ENCODE data around the gene PPIAL4G.
"Not testable (repeated sequence)": the region's sequence is repeated elsewhere in the genome, so short reads cannot be mapped to it uniquely, and the experiment has no call there.

Gene PPIAL4G

DNA sequence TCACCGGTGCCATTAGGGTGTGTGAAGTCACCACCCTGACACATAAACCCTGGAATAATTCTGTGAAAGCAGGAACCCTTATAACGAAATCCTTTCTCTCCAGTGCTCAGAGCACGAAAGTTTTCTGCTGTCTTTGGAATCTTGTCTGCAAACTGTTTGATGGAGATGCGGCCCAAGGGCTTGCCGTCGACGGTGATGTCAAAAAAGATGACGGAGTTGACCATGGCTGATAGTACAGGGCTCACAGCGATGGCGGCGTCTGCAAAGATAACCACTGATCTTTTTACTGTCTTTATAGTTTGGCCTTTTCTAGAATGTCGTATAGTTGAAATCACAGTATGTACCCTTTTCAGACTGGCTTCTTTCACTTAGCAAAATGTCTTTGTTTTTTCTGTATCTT is at the start of gene PPIAL4G:
PPIAL4G (minus strand) TSS at position 274 of the 400 bp plus-strand sequence; CDS start at position 224, 50 bp downstream.
- H3K4me1 ChIP-seq (ENCODE audit: control insufficient read depth, insufficient read depth, low read length); H3K9ac ChIP-seq (ENCODE audit: low read length); H3K27me3 ChIP-seq (ENCODE audit: control insufficient read depth, insufficient read depth, low read length); H3K36me3 ChIP-seq (ENCODE audit: control insufficient read depth, insufficient read depth, low read length); H3K9me3 ChIP-seq (ENCODE audit: control insufficient read depth, low read length); H3K4me3 ChIP-seq (ENCODE audit: low read length): not testable (repeated sequence)

DNA sequence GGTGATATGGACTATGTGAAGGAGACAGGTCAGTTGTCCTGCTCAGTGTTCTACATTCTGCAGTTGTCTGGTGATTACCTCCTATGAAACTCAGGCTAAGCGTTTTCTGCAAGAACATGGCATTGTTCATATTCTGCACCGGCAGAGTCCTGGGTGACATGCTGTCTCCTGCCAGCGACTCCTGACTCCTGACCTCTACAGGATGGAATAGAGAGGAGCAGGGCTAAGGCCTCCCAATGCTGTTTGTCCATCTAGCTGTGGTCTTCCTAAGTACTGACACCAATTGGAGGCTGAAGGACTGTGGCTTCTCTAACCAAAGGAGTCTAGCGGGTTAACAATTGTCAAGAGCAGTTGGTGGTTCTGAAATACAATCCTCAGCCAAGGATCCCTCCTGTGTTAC is 49.1 kb upstream of the PPIAL4G start:
- not testable (repeated sequence) for H3K9ac ChIP-seq (ENCODE audit: low read length); H3K4me1 ChIP-seq (ENCODE audit: control insufficient read depth, insufficient read depth, low read length); H3K36me3 ChIP-seq (ENCODE audit: control insufficient read depth, insufficient read depth, low read length); H3K27me3 ChIP-seq (ENCODE audit: control insufficient read depth, insufficient read depth, low read length); H3K4me3 ChIP-seq (ENCODE audit: low read length); H3K9me3 ChIP-seq (ENCODE audit: control insufficient read depth, low read length)

DNA sequence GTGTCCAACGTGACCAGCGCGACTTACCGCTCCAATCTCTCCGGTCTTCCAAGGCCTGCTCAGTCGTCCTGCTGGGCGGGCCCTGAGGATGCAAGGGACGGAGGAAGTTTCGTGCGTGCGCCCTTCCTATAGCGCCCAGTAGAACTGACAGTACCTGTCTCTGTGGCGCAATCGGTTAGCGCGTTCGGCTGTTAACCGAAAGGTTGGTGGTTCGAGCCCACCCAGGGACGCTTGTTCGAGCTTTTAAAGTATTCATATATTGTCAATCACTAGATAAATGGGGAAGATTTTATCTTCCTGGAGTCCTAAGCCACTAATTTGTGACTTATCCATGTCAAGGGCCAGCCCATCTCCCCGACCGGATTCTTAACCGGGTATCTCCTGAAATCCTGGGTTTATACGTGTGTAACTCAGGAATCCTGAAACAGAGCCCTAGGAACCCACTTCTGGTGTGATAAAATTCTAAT is 46.0 kb upstream of the PPIAL4G start:
- H3K4me3 ChIP-seq (ENCODE audit: low read length); H3K36me3 ChIP-seq (ENCODE audit: control insufficient read depth, insufficient read depth, low read length); H3K27me3 ChIP-seq (ENCODE audit: control insufficient read depth, insufficient read depth, low read length); H3K9ac ChIP-seq (ENCODE audit: low read length); H3K4me1 ChIP-seq (ENCODE audit: control insufficient read depth, insufficient read depth, low read length); H3K9me3 ChIP-seq (ENCODE audit: control insufficient read depth, low read length): not testable (repeated sequence)

DNA sequence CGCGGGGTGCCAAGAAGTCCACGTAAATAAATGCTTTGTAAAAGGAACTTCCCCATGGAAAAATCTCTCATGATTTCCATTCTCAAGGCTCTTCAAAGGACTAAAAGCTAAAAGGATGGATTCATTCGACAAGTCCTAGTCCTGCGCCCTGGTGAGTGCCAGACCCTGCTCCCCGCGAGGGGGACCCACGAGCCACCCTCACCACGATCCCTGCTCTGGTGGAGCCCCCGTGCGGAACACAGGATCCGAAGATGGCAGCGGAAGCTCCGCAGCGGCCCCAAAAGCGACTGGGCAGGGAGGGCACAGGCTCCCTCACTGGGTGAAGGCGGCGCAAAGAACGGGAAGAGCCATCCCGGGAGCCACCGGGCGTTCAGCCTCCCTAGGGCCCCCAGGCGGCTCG is 45.5 kb upstream of the PPIAL4G start:
- not testable (repeated sequence) for H3K4me1 ChIP-seq (ENCODE audit: control insufficient read depth, insufficient read depth, low read length); H3K27me3 ChIP-seq (ENCODE audit: control insufficient read depth, insufficient read depth, low read length); H3K9ac ChIP-seq (ENCODE audit: low read length); H3K4me3 ChIP-seq (ENCODE audit: low read length); H3K36me3 ChIP-seq (ENCODE audit: control insufficient read depth, insufficient read depth, low read length); H3K9me3 ChIP-seq (ENCODE audit: control insufficient read depth, low read length)

DNA sequence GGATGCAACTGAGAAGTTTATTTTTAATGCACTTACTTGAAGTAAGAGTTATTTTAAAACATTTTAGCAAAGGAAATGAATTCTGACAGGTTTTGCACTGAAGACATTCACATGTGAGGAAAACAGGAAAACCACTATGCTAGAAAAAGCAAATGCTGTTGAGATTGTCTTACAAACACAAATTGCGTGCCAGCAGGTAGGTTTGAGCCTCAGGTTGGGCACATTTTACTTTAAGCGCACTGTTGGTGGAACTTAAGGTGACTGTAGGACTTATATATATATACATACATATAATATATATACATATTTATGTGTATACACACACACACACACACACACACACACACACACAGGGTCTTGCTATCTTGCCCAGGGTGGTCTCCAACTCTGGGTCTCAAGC is 43.5 kb upstream of the PPIAL4G start:
- not testable (repeated sequence) for H3K4me3 ChIP-seq (ENCODE audit: low read length); H3K9me3 ChIP-seq (ENCODE audit: control insufficient read depth, low read length); H3K4me1 ChIP-seq (ENCODE audit: control insufficient read depth, insufficient read depth, low read length); H3K9ac ChIP-seq (ENCODE audit: low read length); H3K36me3 ChIP-seq (ENCODE audit: control insufficient read depth, insufficient read depth, low read length); H3K27me3 ChIP-seq (ENCODE audit: control insufficient read depth, insufficient read depth, low read length)

DNA sequence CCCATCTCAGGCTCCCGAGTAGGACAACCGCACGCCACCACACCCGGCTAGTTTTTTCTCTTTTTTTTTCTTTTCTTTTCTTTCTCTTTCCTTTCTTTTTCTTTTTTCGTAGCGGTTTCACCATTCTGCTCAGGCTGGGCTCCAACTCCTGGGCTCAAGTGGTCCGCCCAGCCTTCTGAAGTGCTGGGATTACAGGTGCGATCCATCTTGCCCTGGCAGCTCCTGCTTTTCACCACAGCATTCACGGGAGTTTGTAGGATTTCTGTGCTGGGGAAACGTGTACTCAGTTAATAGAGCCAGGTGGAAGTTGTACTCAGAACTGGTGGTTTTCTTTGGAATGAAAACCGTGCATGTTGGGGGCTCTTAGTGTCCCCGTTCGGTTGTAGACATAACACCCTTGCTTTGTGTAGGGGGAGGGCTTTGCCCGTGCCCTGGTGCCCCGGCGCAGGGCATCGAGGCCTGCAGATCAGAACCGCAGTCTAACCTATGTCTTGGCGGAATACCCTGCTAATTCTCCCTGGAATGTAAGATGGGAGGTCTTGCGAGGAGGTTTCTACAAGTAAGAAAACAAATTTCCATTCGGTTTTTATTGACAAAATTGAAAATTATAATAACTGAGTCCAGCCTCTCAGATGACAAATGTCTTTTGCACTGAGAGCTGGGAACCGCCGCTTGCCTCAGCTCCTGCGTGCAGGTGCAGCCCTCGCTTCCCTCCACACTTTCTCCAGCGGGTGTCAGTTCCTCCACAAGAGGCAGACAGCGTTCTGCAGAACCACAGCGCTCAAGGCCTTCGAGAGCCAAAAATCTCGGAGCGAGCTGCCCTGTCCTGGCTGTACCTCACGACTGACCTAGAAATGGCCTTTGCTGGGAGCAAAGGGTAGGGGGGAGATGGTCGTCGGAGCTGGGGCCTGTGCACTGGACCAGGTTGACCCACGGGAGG is 40.4 kb upstream of the PPIAL4G start:
- not testable (repeated sequence) for H3K36me3 ChIP-seq (ENCODE audit: control insufficient read depth, insufficient read depth, low read length); H3K9ac ChIP-seq (ENCODE audit: low read length); H3K4me1 ChIP-seq (ENCODE audit: control insufficient read depth, insufficient read depth, low read length); H3K27me3 ChIP-seq (ENCODE audit: control insufficient read depth, insufficient read depth, low read length); H3K9me3 ChIP-seq (ENCODE audit: control insufficient read depth, low read length); H3K4me3 ChIP-seq (ENCODE audit: low read length)

DNA sequence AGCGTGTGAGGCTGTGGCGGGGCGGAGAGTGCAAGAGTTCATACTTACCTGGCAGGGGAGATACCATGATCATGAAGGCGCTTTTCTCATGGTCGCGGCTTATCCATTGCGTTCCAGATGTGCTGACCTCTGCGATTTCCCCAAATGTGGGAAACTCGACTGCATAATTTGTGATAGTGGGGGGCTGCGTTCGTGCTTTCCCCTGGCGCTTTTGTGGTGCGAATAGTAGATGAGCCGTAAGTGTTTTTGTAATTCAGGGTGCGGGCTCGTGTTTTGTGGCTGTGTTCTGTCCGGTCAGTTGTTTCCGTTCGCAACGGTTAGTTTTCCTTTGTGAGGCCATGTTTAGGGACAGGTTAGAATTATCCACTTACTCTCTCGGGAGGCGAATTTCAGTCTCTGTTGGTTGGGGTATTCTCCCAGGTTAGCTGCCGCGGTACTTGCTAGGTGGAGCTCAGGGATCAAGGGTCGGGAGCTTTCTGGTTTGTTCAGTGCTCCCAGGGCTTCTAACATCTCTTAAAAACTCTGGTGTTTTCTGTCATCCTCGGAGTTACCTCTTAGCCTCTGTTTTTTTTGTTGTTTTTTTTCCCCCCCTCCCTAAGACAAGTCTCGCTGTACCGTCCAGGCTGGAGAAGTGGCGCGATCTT is 39.6 kb upstream of the PPIAL4G start:
- peak overlapping the region; percentile 41 for H3K4me3 ChIP-seq (ENCODE audit: low read length)
- not testable (repeated sequence) for H3K36me3 ChIP-seq (ENCODE audit: control insufficient read depth, insufficient read depth, low read length); H3K4me1 ChIP-seq (ENCODE audit: control insufficient read depth, insufficient read depth, low read length); H3K27me3 ChIP-seq (ENCODE audit: control insufficient read depth, insufficient read depth, low read length); H3K9me3 ChIP-seq (ENCODE audit: control insufficient read depth, low read length)
- H3K9ac ChIP-seq (ENCODE audit: low read length): peak overlapping the region; percentile 70

DNA sequence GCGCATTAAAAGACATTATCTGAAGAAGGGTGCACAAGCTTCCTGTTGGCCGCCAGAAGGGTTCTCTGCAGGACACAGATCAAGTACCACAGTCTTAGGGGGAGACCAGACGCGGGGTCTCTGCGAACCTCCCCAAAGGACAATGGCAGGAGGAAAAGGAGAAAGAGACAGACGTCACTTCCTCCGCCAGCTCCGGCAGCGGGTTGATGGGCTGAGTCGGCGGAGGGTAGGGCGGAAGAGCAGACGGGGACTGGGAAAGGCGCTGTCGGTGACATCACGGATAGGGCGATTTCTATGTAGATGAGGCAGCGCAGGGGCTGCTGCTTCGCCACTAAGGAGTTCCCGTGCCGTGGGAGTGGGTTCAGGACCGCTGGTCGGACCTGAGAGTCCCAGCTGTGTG is 39.0 kb upstream of the PPIAL4G start:
- not testable (repeated sequence) for H3K36me3 ChIP-seq (ENCODE audit: control insufficient read depth, insufficient read depth, low read length)

DNA sequence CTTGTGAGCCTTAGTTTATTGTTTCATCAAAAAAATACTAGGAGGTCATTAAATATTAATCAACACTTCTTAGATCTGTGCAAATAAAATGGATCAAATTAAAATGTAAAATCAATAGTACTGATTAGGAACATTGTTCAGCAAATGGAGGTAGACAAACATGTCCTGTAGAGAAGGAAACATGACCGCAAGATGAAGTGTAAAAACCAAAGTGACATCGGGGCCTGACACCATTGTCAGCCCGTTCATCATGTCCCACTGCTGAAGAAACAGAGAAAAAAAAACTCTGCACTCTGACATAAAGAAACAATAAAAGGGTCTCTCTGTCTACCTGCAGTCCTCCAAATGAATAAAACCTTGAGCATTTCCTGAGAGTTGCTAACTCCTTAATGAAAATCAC is 31.2 kb upstream of the PPIAL4G start:
- H3K4me3 ChIP-seq (ENCODE audit: low read length); H3K36me3 ChIP-seq (ENCODE audit: control insufficient read depth, insufficient read depth, low read length); H3K9me3 ChIP-seq (ENCODE audit: control insufficient read depth, low read length); H3K27me3 ChIP-seq (ENCODE audit: control insufficient read depth, insufficient read depth, low read length); H3K9ac ChIP-seq (ENCODE audit: low read length); H3K4me1 ChIP-seq (ENCODE audit: control insufficient read depth, insufficient read depth, low read length): not testable (repeated sequence)

More for the DNA sequence above, 39.0 kb upstream of the PPIAL4G start:
- H3K4me1 ChIP-seq (ENCODE audit: control insufficient read depth, insufficient read depth, low read length); H3K9ac ChIP-seq (ENCODE audit: low read length); H3K4me3 ChIP-seq (ENCODE audit: low read length); H3K27me3 ChIP-seq (ENCODE audit: control insufficient read depth, insufficient read depth, low read length); H3K9me3 ChIP-seq (ENCODE audit: control insufficient read depth, low read length): not testable (repeated sequence)

DNA sequence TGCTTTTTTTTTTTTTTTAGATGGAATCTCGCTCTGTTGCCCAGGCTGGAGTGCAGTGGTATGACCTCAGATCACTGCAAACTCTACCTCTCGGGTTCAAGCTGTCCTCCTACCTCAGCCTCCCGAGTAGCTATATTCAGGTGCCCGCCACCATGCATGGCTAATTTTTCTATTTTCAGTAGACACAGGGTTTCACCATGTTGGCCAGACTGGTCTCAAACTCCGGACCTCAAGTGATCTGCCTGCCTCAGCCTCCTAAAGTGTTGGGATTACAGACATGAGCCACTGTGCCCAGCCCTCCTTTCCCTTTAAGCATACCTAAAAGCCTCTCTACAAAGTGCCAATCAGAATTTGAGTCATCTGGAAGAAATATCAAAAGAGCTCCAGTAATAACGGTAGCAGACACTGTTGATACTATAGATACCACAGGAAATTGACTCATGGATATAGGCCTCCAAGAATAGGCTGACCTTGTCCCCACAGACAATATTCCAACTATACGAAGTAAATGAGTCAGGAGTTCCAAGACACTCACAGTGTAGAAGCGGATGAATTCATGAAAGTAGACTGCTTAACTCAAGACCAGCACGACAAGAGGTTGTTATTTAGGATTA is 29.6 kb upstream of the PPIAL4G start:
- H3K9me3 ChIP-seq (ENCODE audit: control insufficient read depth, low read length); H3K9ac ChIP-seq (ENCODE audit: low read length); H3K27me3 ChIP-seq (ENCODE audit: control insufficient read depth, insufficient read depth, low read length); H3K36me3 ChIP-seq (ENCODE audit: control insufficient read depth, insufficient read depth, low read length); H3K4me1 ChIP-seq (ENCODE audit: control insufficient read depth, insufficient read depth, low read length); H3K4me3 ChIP-seq (ENCODE audit: low read length): not testable (repeated sequence)

DNA sequence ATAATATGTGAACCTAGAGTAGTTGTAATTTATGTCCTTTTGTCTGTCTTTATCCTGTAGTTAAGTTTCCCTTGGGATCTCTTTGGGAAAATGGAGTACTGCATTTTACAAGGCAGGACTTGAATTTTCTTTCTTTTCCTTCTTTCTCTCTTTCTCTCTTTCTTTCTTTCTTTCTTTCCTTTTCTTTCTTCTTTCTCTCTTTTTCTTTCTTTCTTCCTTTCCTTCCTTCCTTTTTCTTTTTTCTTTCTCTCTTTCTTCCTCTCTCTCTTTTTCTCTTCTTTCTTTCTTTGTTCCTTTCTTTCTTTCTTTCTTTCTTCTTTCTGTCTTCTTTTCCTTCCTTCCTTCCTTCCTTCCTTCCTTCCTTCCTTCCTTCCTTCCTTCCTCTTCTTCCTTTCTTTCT is 10.8 kb upstream of the PPIAL4G start:
- H3K36me3 ChIP-seq (ENCODE audit: control insufficient read depth, insufficient read depth, low read length); H3K4me1 ChIP-seq (ENCODE audit: control insufficient read depth, insufficient read depth, low read length); H3K27me3 ChIP-seq (ENCODE audit: control insufficient read depth, insufficient read depth, low read length); H3K9ac ChIP-seq (ENCODE audit: low read length); H3K9me3 ChIP-seq (ENCODE audit: control insufficient read depth, low read length); H3K4me3 ChIP-seq (ENCODE audit: low read length): not testable (repeated sequence)

DNA sequence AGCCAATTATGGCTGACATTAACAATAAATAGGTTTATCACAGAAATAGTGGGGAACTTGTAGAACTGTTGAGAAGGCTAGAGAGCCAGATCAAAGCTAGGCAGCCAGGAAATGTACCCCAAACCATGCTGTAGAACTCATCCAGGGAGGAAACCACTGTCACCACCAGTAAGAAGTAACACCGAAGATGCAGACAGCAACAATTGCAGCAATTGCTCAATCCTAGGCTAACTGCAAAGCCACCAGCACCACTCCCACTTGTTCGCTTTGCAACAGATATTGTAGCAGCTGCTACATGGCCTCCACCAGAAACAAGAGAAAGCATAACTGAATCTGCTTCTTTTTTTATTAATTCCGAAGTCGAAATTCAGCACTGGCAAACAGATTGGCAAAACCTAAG is 2.0 kb downstream of the PPIAL4G start:
- not testable (repeated sequence) for H3K9me3 ChIP-seq (ENCODE audit: control insufficient read depth, low read length); H3K27me3 ChIP-seq (ENCODE audit: control insufficient read depth, insufficient read depth, low read length); H3K4me3 ChIP-seq (ENCODE audit: low read length); H3K9ac ChIP-seq (ENCODE audit: low read length); H3K36me3 ChIP-seq (ENCODE audit: control insufficient read depth, insufficient read depth, low read length); H3K4me1 ChIP-seq (ENCODE audit: control insufficient read depth, insufficient read depth, low read length)
